Parathyroid adenoma (tissue), 2 donors: ENCODE results near the gene GDPD5.

Source experiments
- H2AFZ ChIP-seq: fragments of 300-600 bp; sonication (generic); one replicate; pipeline ENCODE4 v1.7.0; 2017; ENCODE audit warnings: antibody characterized with exemption, mild to moderate bottlenecking
- H3K27ac ChIP-seq: fragments of 300-600 bp; sonication (generic); one replicate; pipeline ENCODE4 v1.7.0; 2017
- H3K27me3 ChIP-seq: fragments of 300-600 bp; sonication (generic); one replicate; pipeline ENCODE4 v1.7.0; 2017; ENCODE audit warnings: low read length; ENCODE audit not compliant: control insufficient read depth, insufficient read depth
- H3K36me3 ChIP-seq: fragments of 300-600 bp; sonication (generic); one replicate; pipeline ENCODE4 v1.7.0; 2017; ENCODE audit warnings: low read length; ENCODE audit not compliant: control insufficient read depth, insufficient read depth
- H3K4me1 ChIP-seq: fragments of 300-600 bp; sonication (generic); one replicate; pipeline ENCODE4 v1.7.0; 2017; ENCODE audit warnings: control low read depth
- H3K4me2 ChIP-seq: fragments of 300-600 bp; sonication (generic); one replicate; pipeline ENCODE4 v1.7.0; 2017; ENCODE audit warnings: low read length
- H3K4me3 ChIP-seq: fragments of 300-600 bp; sonication (generic); one replicate; pipeline ENCODE4 v1.7.0; 2017; ENCODE audit warnings: low read depth, low read length
- H3K79me2 ChIP-seq: fragments of 300-600 bp; sonication (generic); one replicate; pipeline ENCODE4 v1.7.0; 2017; ENCODE audit warnings: control low read depth
- H3K9ac ChIP-seq: fragments of 300-600 bp; sonication (generic); one replicate; pipeline ENCODE4 v1.7.0; 2017; ENCODE audit warnings: mild to moderate bottlenecking
- H3K9me3 ChIP-seq: fragments of 300-600 bp; sonication (generic); one replicate; pipeline ENCODE4 v1.7.0; 2017; ENCODE audit warnings: low read length; ENCODE audit not compliant: control insufficient read depth
- CTCF ChIP-seq: fragments of 300-600 bp; sonication (generic); IDR thresholded peaks from one replicate; pipeline ENCODE4 v1.7.0; 2017; ENCODE audit warnings: antibody characterized with exemption, mild to moderate bottlenecking
- donor health status: primary hyperparathyroidism.

The GDPD5 gene

DNA sequence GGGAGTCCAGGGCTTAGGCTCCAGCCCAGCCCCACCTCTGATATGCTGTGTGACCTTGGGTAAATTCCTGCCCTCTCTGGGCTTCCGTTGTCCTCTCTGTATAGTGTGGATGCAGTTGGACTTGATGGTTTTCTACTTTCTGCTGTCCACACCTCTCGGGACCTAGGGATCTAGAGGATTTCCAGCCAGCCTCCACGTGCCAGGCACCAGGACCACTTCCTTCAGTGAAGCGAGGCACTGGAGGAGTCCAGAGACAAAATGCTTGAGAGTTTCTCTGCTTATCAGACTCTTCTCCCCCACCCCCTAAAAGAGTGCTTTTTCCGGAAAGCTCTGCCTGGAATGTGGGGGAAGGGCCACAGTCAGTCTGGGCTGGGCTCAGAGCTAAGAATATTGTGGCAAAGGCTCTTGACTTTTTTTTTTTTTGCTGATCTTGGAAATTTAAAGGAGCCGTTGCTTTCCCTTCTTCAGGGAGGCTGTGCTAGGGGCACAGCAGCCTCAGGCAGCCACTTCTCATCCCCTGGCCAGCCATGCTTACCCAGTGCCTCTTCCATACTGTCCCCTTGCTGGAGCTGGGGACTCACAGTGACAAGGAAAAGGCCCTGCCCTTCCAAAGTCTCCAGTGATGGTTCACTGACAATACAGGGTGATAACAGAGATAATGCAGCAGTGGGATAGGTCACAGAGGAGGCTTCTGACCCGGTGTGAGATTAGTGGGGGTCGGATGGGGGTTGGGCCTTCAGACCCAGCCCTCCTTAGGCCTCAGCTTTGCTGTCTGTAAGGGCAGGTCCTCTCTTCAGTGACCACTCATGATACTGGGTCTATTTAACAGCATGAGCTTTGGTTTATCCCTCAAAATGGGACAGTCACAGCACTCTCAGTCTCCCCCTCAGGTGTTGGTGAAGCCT is 33.5 kb upstream of the GDPD5 start:
- peak overlapping the region; percentile 74 for H2AFZ ChIP-seq
- H3K4me2 ChIP-seq: no peak overlapping the region
- no peak overlapping the region for H3K9ac ChIP-seq
- H3K9me3 ChIP-seq: no peaks in the 10 kb centered on the region
- H3K79me2 ChIP-seq: peaks cover 3% of the 10 kb centered on the region
- H3K27ac ChIP-seq: peak overlapping the region; percentile 68
- no peak overlapping the region for H3K4me3 ChIP-seq
- H3K36me3 ChIP-seq: no peaks in the 10 kb centered on the region
- TF ChIP-seq CTCF: no peak
- H3K27me3 ChIP-seq: no peaks in the 10 kb centered on the region
- peaks cover 11% of the 10 kb centered on the region for H3K4me1 ChIP-seq

- Histone ChIP-seq H3K79me2 (no peaks in the 10 kb centered on the region), H3K4me1 (peaks cover 9% of the 10 kb centered on the region), H3K4me3 (no peak overlapping the region), H3K4me2 (no peak overlapping the region), H3K27ac (peak overlapping the region; percentile 68), H3K9ac (no peak overlapping the region), H3K9me3 (no peaks in the 10 kb centered on the region), H2AFZ (no peak overlapping the region), H3K27me3 (no peaks in the 10 kb centered on the region), H3K36me3 (no peaks in the 10 kb centered on the region)
- no peak for TF ChIP-seq CTCF
Observed at GRCh38 chr11:75557666-75558494, 32.1 kb upstream of the GDPD5 start.

GRCh38 chr11:75556275-75556674 is 30.5 kb upstream of the GDPD5 start:
- H2AFZ ChIP-seq: no peak overlapping the region
- no peaks in the 10 kb centered on the region for H3K9me3 ChIP-seq
- H3K4me2 ChIP-seq: no peak overlapping the region
- no peak overlapping the region for H3K9ac ChIP-seq
- no peaks in the 10 kb centered on the region for H3K27me3 ChIP-seq
- H3K79me2 ChIP-seq: no peaks in the 10 kb centered on the region
- TF ChIP-seq CTCF: no peak
- H3K27ac ChIP-seq: no peak overlapping the region
- H3K4me1 ChIP-seq: peaks cover 7% of the 10 kb centered on the region
- H3K36me3 ChIP-seq: no peaks in the 10 kb centered on the region
- H3K4me3 ChIP-seq: no peak overlapping the region

DNA sequence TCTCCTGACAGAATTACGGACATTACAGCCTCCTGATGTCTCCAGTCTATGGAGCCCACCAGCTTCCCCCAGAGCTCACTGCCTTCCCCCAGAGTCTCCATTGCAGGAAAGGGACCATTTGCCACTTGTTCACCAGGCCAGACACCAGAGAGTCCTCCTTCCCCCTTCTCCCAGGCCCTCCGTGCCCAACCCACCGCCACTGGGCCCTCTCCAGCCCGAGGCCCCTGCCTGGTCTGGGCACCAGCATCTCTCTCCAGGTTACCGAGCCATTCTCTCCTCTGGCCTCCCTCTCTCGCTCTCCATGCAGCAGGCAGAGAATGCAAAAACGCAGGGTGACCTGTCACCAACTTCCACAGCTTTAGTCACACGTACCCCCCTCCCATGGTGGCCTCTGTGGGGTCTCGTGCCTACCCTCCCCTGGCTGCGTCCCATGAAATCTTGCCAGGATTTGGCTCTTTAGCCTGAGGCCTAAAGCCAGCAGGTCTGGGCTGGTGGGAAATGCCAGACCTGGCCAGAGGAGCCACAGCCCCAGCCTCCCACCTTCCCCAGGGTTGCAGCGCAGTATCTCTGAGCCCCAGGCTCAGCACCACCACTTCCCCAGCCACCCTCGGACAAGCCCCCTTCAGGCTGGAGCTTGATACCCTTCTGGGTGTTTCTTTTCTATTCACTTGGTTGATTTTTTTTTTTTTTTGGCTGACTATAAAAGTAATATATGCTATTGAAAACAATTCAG is 29.5 kb upstream of the GDPD5 start:
- Histone ChIP-seq H3K27ac (no peak overlapping the region), H3K36me3 (no peaks in the 10 kb centered on the region), H3K27me3 (no peaks in the 10 kb centered on the region), H3K4me2 (no peak overlapping the region), H3K79me2 (no peaks in the 10 kb centered on the region), H3K9ac (no peak overlapping the region), H3K4me1 (peaks cover 7% of the 10 kb centered on the region), H3K9me3 (no peaks in the 10 kb centered on the region), H3K4me3 (no peak overlapping the region), H2AFZ (no peak overlapping the region)
- TF ChIP-seq CTCF: no peak
